Fibroblast of lung (primary cell): ENCODE data around the gene GPR180.

Source experiments
- CTCF ChIP-seq, 2 donors: IDR thresholded peaks in 1 of 2; conservative IDR thresholded peaks in 1 of 2; 1 replicate in 1 of 2; 2 replicates in 1 of 2; pipeline ENCODE4 v1.5.1; 2011 to 2012; ENCODE audit warnings: low read length in 2 of 2, control low read depth in 1 of 2, inconsistent platforms in 1 of 2, low read depth in 1 of 2, mild to moderate bottlenecking in 1 of 2
- EZH2 ChIP-seq: IDR thresholded peaks from 2 replicates; pipeline ENCODE4 v1.5.1; 2012; ENCODE audit warnings: low read length, control low read depth, mild to moderate bottlenecking; ENCODE audit errors: missing control alignments

GRCh38 chr13:94666065-94666464 lies 64.4 kb downstream of the GPR180 start:
- TF ChIP-seq CTCF (conservative IDR thresholded peaks at IDR 0.05 in 1 of 2, IDR thresholded peaks at IDR 0.05 in 1 of 2; ENCODE audit: low read depth in 1 of 2, low read length in 2 of 2) (no peak), EZH2 (no peak)
